Endothelial cell of umbilical vein (primary cell): ENCODE data around the gene ORM2.

ENCODE experiments used
- EZH2 ChIP-seq: IDR thresholded peaks from 2 replicates; pipeline ENCODE4 v1.6.1; 2012; ENCODE audit warnings: borderline replicate concordance, low read depth, mild to moderate bottlenecking, moderate library complexity, low read length, inconsistent platforms; ENCODE audit not compliant: severe bottlenecking
- MYC ChIP-seq: IDR thresholded peaks from one replicate; pipeline ENCODE4 v1.6.1; 2011; ENCODE audit warnings: mild to moderate bottlenecking, low read depth, low read length
- POLR2A ChIP-seq: IDR thresholded peaks from 2 replicates; pipeline ENCODE4 v1.6.1; 2012; ENCODE audit warnings: low read depth, mild to moderate bottlenecking, control low read depth, low read length
- POLR2AphosphoS5 ChIP-seq: IDR thresholded peaks from 2 replicates; pipeline ENCODE4 v1.6.1; 2012; ENCODE audit warnings: low read depth, mild to moderate bottlenecking, control low read depth, low read length, moderate library complexity; ENCODE audit not compliant: insufficient read depth
- TF ChIP-seq, protein P1 (sequence below), 2 donors: IDR thresholded peaks; 1 replicate in 1 of 2; 2 replicates in 1 of 2; pipeline ENCODE4 v1.5.1; 2011; ENCODE audit warnings: low read length in 2 of 2, mild to moderate bottlenecking in 2 of 2, moderate library complexity in 2 of 2, control low read depth in 1 of 2, inconsistent platforms in 1 of 2, low read depth in 1 of 2; ENCODE audit not compliant: insufficient read depth in 1 of 2; ENCODE audit errors: extremely low read depth in 1 of 2
- TF ChIP-seq, protein P2 (sequence below): IDR thresholded peaks from 2 replicates; pipeline ENCODE4 v1.6.1; 2011; ENCODE audit not compliant: insufficient read depth, insufficient read length

DNA sequence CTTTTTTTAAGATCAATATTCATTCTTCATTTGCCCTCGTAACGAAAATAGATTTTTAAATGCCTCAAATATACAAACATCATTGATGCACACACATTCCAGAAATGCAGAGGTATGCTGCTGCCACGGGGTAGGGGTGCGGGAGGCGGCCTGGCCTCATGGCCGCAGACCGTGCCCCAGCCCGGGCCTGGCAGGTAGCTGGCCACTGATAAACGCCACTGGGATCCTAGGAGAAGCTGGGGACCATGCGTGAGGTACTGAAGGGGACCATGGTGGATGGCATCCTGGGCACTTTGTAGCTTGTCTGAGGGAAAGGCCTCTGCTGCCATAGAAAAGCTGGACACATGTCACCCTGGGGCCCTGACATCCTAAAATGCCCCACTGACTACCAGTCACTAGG lies 6.5 kb downstream of the ORM2 start:
- TF ChIP-seq, protein P1, sequence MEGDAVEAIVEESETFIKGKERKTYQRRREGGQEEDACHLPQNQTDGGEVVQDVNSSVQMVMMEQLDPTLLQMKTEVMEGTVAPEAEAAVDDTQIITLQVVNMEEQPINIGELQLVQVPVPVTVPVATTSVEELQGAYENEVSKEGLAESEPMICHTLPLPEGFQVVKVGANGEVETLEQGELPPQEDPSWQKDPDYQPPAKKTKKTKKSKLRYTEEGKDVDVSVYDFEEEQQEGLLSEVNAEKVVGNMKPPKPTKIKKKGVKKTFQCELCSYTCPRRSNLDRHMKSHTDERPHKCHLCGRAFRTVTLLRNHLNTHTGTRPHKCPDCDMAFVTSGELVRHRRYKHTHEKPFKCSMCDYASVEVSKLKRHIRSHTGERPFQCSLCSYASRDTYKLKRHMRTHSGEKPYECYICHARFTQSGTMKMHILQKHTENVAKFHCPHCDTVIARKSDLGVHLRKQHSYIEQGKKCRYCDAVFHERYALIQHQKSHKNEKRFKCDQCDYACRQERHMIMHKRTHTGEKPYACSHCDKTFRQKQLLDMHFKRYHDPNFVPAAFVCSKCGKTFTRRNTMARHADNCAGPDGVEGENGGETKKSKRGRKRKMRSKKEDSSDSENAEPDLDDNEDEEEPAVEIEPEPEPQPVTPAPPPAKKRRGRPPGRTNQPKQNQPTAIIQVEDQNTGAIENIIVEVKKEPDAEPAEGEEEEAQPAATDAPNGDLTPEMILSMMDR (IDR thresholded peaks at IDR 0.05; ENCODE audit: extremely low read depth in 1 of 2, insufficient read depth in 1 of 2, low read depth in 1 of 2, low read length in 2 of 2), result no peak
- no peak for TF ChIP-seq POLR2A
- TF ChIP-seq, protein P2, sequence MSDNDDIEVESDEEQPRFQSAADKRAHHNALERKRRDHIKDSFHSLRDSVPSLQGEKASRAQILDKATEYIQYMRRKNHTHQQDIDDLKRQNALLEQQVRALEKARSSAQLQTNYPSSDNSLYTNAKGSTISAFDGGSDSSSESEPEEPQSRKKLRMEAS, result no peak
- no peak for TF ChIP-seq EZH2
- TF ChIP-seq POLR2AphosphoS5, result no peak
- TF ChIP-seq MYC, result no peak
